ENCODE results near the gene PHF12.
"Not testable (repeated sequence)": the region's sequence is repeated elsewhere in the genome, so short reads cannot be mapped to it uniquely, and the experiment has no call there.

PHF12 gene

GRCh38 chr17:28882154-28882895 is 69.0 kb downstream of the PHF12 start:
- no peak for DNase-seq (ENCODE audit: low read depth)

DNA sequence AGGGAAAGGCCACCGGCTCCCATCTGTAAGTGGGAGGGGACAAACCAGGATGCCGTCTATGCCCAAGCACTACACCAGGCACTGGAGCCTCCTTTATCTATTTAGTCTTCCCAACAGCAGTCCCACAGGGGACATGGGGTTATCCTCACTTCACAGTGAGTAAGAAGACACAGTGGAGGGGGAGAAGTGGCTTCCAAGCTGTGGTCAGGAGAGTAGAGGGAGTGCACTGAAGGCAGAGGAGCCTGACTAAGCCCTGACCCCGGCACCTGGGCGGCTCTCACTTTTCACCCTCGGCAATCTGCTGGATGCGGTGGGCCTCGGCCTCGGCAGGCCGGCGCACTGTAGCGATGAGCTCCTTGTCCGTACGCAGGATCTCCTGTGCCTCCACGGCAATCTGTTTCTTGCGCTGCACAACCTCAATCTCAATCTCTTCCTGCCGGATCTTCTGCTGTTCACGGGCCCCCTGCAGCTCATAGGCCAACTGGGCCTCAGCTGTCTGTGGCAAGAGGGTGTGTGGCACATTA is 69.7 kb downstream of the PHF12 start:
- DNase-seq (ENCODE audit: low read depth): no peak

DNA sequence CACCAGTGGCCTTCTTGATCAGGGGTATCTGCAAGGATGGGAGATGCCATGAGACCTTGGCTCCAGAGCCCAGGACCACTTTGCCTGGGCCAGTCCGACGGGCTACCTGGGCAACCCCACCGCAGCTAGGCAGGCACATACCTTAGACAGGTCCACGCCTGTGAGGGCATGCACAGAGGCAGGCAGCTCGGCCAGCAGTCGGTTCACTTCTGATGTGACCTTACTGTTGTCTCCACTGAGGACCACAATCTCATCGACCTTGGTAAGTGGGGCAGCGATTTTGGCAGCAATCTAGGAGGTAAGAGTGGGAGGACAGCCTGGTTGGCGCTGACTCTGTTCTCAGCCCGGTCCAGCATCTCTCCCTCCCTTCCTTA is 70.8 kb downstream of the PHF12 start:
- no peak for DNase-seq (ENCODE audit: low read depth)

DNA sequence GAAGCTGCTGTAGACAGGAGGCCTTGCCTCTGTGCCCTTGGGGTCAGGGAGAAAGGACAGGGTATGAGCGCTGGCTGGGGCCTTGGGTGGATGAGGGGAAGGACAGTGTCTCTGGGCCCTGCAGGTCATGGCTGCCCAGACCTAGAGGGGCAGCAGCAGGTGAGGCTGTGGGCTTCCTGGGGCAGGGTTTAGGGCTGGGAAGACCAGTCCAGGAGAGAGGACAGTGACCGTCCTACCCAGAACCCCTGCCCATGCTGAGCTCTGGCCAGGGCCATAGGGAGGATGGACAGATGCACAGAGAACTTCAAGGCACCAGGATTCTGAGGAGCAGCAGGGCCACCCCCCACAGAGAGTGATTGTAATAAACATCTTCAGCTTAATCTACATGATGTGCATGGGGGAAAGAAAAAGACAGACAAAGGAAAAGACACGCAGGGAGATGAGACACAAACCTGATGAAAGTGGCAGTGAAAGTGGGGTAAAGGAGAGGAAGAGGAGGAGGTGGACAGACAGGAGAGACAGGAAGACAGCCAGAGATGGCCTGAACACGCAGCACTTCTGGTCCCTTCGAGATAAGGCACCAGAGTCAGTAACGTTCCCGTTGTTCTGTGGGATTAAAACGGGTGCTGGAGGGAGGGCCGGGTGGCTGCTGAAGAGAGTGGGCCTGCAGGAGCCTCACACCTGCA is 71.3 kb downstream of the PHF12 start:
- no peak for DNase-seq (ENCODE audit: low read depth)

- DNase-seq (ENCODE audit: low read depth): no peak
Measured at GRCh38 chr17:28878981-28879380, 72.3 kb downstream of the PHF12 start.

DNA sequence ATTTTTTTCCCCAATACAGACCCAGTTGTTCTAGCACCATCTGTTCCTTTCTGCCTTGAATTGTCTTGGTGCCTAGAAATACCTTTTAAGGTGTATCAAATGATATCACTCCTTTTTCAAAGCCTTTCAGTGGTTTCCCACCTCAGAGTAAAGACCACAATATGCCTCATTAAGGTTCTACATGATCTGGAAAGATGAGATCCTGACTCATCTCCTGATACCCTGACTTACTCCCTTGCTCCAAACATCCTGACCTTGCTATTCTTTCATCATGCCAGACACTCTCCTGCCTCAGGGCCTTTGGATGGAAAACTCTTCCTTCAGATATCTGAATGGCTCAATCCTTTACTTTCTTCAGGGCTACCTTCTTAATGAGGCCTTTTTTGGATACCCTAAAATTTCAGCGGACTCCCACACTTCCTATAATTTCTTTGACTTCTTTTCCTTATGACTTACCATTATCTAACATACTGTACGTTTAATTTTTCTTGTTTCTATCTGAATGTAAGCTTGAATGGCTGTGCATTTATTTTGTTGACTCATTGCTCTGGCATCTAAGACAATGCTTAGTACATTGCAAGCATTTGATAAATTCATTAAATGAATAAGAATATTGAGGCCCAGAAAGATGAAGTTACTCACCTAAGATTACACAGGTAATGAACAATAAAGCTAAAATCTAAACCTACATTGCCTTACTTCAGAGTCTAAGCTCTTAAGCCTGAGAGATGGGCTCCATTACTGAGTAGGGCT is 73.0 kb downstream of the PHF12 start:
- no peak for DNase-seq (ENCODE audit: low read depth)

GRCh38 chr17:28877150-28877711 is 74.1 kb downstream of the PHF12 start:
- not testable (repeated sequence) for DNase-seq (ENCODE audit: low read depth)

GRCh38 chr17:28875848-28876550 is 75.3 kb downstream of the PHF12 start:
- no peak for DNase-seq (ENCODE audit: low read depth)

DNA sequence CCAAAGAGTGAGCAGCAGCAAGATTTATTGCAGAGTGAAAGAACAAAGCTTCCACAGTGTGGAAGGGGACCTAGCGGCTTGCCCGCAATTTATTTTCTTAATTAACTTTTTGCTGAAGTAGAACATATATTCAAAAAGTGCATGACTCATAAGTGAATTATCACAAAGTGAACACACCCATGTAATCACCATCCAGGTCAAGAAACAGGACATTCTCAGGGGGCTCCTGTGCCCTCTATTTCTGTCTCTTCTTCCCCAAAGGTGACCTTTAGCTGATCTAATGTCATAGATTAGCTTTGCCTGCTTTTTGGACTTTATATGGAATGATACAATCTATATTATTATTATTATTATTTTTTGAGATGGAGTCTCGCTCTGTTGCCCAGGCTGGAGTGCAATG is 76.6 kb downstream of the PHF12 start:
- no peak for DNase-seq (ENCODE audit: low read depth)

DNA sequence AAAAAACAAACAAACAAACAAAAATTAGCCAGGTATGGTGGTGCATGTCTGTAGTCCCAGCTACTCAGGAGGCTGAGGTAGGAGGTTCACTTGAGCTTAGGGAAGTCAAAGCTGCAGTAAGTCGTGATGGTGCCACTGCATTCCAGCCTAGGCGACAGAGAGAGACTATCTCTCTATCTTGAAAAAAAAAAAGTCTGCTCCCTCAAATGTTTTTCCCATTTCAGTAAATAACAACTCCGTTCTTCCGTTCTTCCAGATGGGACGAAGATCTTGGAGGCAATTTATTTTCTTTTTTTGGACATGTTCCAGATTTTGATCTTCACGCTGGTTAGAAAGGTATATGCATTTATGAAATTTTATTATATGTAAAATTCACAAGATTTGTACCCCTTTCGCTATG is 77.5 kb downstream of the PHF12 start:
- DNase-seq (ENCODE audit: low read depth): no peak

GRCh38 chr17:28871056-28871579 is 80.2 kb downstream of the PHF12 start:
- no peak for DNase-seq (ENCODE audit: low read depth)

- DNase-seq (ENCODE audit: low read depth): no peak
Measured at GRCh38 chr17:28867276-28867675, 84.0 kb downstream of the PHF12 start.

GRCh38 chr17:28865946-28866752 is 85.2 kb downstream of the PHF12 start:
- DNase-seq (ENCODE audit: low read depth): no peak

DNA sequence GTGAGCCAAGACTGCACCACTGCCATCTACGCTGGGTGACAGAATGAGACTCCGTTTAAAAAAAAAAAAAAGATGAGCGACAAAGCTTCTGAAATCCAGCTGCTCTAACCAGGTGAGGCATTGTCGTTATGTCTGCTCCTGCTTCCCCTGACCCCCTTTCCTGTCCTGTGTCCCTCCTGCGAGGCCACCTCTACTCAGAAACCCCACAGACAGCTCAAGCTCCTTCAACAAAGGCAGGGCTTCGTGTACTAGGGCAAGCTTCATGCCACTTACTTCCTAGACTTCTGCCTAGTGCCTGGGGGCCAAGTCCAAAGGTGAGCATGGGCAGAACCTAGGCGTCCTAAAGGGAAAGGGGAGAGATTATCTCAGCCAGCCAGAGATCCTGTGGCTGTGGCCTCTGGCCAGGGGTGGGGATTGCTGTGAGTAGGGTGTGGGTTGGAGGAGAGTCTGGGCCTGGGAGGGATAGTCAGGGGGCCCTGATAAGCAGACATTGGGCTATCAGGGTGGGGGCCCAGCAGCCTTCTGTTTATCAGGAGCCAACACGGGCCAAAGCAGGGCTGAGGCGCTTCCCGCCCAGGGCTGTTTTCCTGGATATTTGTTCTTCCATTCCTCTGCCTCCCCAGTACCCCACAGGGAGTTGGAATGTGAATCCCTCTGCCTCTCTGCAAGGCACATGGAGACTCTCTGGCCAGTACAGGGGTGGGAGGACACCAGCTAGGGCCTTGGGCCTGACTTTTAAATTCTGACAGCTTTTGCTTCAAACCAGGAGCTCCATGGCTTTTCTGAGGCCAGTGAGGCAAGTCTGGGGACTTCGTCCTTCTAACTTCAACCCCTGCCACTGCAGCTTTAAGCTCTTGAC is 86.1 kb downstream of the PHF12 start:
- DNase-seq (ENCODE audit: low read depth): no peak

- no peak for DNase-seq (ENCODE audit: low read depth)
Measured at GRCh38 chr17:28863953-28864352, 87.4 kb downstream of the PHF12 start.

GRCh38 chr17:28862561-28862960 is 88.8 kb downstream of the PHF12 start:
- DNase-seq (ENCODE audit: low read depth): no peak

GRCh38 chr17:28861393-28862203 is 89.7 kb downstream of the PHF12 start:
- no peak for DNase-seq (ENCODE audit: low read depth)

DNA sequence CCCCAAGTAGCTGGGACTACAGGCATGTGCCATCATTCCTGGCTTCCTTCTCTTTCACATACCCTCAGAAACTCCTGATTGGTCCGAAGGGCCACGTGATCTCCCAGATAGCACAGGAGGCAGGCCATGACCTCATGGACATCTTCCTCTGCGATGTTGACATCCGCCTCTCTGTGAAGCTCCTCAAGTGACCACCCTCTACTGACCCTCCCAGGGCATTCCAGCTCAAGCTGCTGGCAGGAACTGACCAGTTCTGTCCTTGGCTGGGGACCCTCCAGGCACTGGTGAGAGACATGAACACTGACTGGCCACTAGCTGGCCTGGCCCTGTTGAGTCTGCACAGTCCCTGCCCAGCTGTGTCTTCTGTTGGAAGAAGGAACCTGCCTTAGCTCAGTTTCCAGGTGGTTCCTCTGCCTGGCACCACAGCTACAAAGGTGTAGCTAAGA is 90.9 kb downstream of the PHF12 start:
- DNase-seq (ENCODE audit: low read depth): no peak
